Tibial artery (tissue), 4 donors: Measurements from ENCODE around the gene FABP6.

Experiments
- DNase-seq, 2 donors: peaks; one replicate each; pipeline ENCODE4 v3.0.0-alpha.2; 2019
- H3K27ac ChIP-seq, 2 donors: fragments of 200-600 bp; sonication (generic) in 1 of 2; 1 replicate in 1 of 2; 2 replicates in 1 of 2; pipeline ENCODE4 v1.5.1; 2018 to 2019; ENCODE audit warnings: mild to moderate bottlenecking in 1 of 2
- H3K27me3 ChIP-seq, 2 donors: fragments of 200-600 bp; sonication (generic) in 1 of 2; one replicate each; pipeline versions ENCODE4 v1.5.1 to v1.6.0; 2016 to 2019
- H3K36me3 ChIP-seq, 3 donors: fragments of 200-600 bp; sonication (generic) in 2 of 3; one replicate each; pipeline ENCODE4 v1.5.1; 2016 to 2019; ENCODE audit warnings: mild to moderate bottlenecking in 2 of 3
- H3K4me1 ChIP-seq, 4 donors: fragments of 200-600 bp; sonication (generic) in 2 of 4; 1 replicate in 3 of 4; 2 replicates in 1 of 4; pipeline ENCODE4 v1.5.1; 2016 to 2019
- H3K4me3 ChIP-seq, 2 donors: fragments of 200-600 bp; sonication (generic) in 1 of 2; 1 replicate in 1 of 2; 2 replicates in 1 of 2; pipeline ENCODE4 v1.5.1; 2018 to 2019; ENCODE audit warnings: mild to moderate bottlenecking in 2 of 2
- H3K9me3 ChIP-seq, 3 donors: fragments of 200-600 bp; sonication (generic) in 1 of 3; one replicate each; pipeline ENCODE4 v1.5.1; 2016 to 2019
- CTCF ChIP-seq, 2 experiments: fragments of 200-600 bp in 1 of 2; fragments of 450-650 bp in 1 of 2; IDR thresholded peaks; one replicate each; pipeline ENCODE4 v1.5.1; 2017 to 2019; ENCODE audit warnings: antibody characterized with exemption in 2 of 2, mild to moderate bottlenecking in 1 of 2, moderate library complexity in 1 of 2
- intact Hi-C: fragments of 100-400 bp; cut with DNase I; formaldehyde crosslinking; loops from one replicate; pipeline ENCODE4 v1.15.0; 2023; ENCODE audit warnings: low total_unique reads

The FABP6 gene

GRCh38 chr5:160209917-160210316, 19.4 kb upstream of the FABP6 start:
- Histone ChIP-seq H3K9me3 (no peaks in the 10 kb centered on the region), H3K4me3 (no peak overlapping the region), H3K27me3 (no peaks in the 10 kb centered on the region), H3K36me3 (no peaks in the 10 kb centered on the region), H3K4me1 (no peaks in the 10 kb centered on the region), H3K27ac (no peak overlapping the region)
- intact Hi-C loops, result no loop called here
- DNase-seq, result no peak
- TF ChIP-seq CTCF (IDR thresholded peaks at IDR 0.05), result no peak

- intact Hi-C loops, result no loop called here
- H3K9me3 ChIP-seq, result no peaks in the 10 kb centered on the region
- no peaks in the 10 kb centered on the region for H3K4me1 ChIP-seq
- no peak for DNase-seq
- H3K27ac ChIP-seq, result no peak overlapping the region
- H3K27me3 ChIP-seq, result no peaks in the 10 kb centered on the region
- TF ChIP-seq CTCF (IDR thresholded peaks at IDR 0.05), result no peak
- H3K36me3 ChIP-seq, result no peaks in the 10 kb centered on the region
- no peak overlapping the region for H3K4me3 ChIP-seq
Observed at GRCh38 chr5:160210606-160211005, 18.7 kb upstream of the FABP6 start.

GRCh38 chr5:160211352-160211751, 18.0 kb upstream of the FABP6 start:
- H3K27ac ChIP-seq, result no peak overlapping the region
- intact Hi-C loops, result no loop called here
- H3K9me3 ChIP-seq, result no peaks in the 10 kb centered on the region
- no peak for DNase-seq
- H3K4me3 ChIP-seq, result no peak overlapping the region
- H3K27me3 ChIP-seq, result peaks cover 0 to 3% of the 10 kb centered on the region in 2 donors
- H3K36me3 ChIP-seq, result no peaks in the 10 kb centered on the region
- TF ChIP-seq CTCF (IDR thresholded peaks at IDR 0.05), result no peak
- no peaks in the 10 kb centered on the region for H3K4me1 ChIP-seq

- Histone ChIP-seq H3K27me3 (peaks cover 0 to 3% of the 10 kb centered on the region in 2 donors), H3K27ac (no peak overlapping the region), H3K4me1 (no peaks in the 10 kb centered on the region), H3K4me3 (no peak overlapping the region), H3K9me3 (no peaks in the 10 kb centered on the region), H3K36me3 (no peaks in the 10 kb centered on the region)
- DNase-seq, result no peak
- TF ChIP-seq CTCF (IDR thresholded peaks at IDR 0.05), result no peak
- intact Hi-C loops, result no loop called here
Observed at GRCh38 chr5:160213537-160213936, 15.8 kb upstream of the FABP6 start.

- Histone ChIP-seq H3K27ac (no peak overlapping the region), H3K9me3 (no peaks in the 10 kb centered on the region), H3K36me3 (no peaks in the 10 kb centered on the region), H3K27me3 (peaks cover 0 to 3% of the 10 kb centered on the region in 2 donors), H3K4me3 (no peak overlapping the region), H3K4me1 (no peaks in the 10 kb centered on the region)
- intact Hi-C loops, result no loop called here
- DNase-seq, result no peak
- no peak for TF ChIP-seq CTCF (IDR thresholded peaks at IDR 0.05)
Observed at GRCh38 chr5:160219356-160219755, 9.9 kb upstream of the FABP6 start.

- no peak for DNase-seq
- Histone ChIP-seq H3K27ac (no peak overlapping the region), H3K4me1 (no peaks in the 10 kb centered on the region), H3K27me3 (no peaks in the 10 kb centered on the region), H3K36me3 (no peaks in the 10 kb centered on the region), H3K4me3 (no peak overlapping the region), H3K9me3 (no peaks in the 10 kb centered on the region)
- no peak for TF ChIP-seq CTCF (IDR thresholded peaks at IDR 0.05)
- intact Hi-C loops, result no loop called here
Observed at GRCh38 chr5:160221082-160221481, 8.2 kb upstream of the FABP6 start.
